GM12878 (cell line): ENCODE measurements around the gene KISS1.

ENCODE experiments used
- EZH2 ChIP-seq: IDR thresholded peaks from 2 replicates; pipeline ENCODE4 v1.6.1; 2012; ENCODE audit warnings: low read depth, mild to moderate bottlenecking, control low read depth, inconsistent platforms, low read length, borderline replicate concordance; ENCODE audit not compliant: control insufficient read depth
- FOS ChIP-seq: IDR thresholded peaks from 3 replicates; pipeline ENCODE4 v1.6.1; 2011; ENCODE audit warnings: borderline replicate concordance; ENCODE audit not compliant: insufficient read length; ENCODE audit errors: extremely low read depth
- POU2F2 ChIP-seq: IDR thresholded peaks from 3 replicates; pipeline ENCODE4 v1.6.1; 2011; ENCODE audit warnings: low read depth, mild to moderate bottlenecking, low read length, borderline replicate concordance
- SUZ12 ChIP-seq: fragments of 200-600 bp; sonication (generic); IDR thresholded peaks from one replicate; pipeline ENCODE4 v1.6.1; 2018; ENCODE audit warnings: antibody characterized with exemption, mild to moderate bottlenecking; ENCODE audit not compliant: unreplicated experiment
- TBL1XR1 ChIP-seq: IDR thresholded peaks from 2 replicates; pipeline ENCODE4 v1.6.1; 2012; ENCODE audit warnings: low read depth, low read length, improper control_type of control experiment

GRCh38 chr1:204178487-204179281, 17.6 kb downstream of the KISS1 start:
- no peak for TF ChIP-seq TBL1XR1
- no peak for TF ChIP-seq EZH2
- TF ChIP-seq FOS: no peak
- TF ChIP-seq POU2F2: no peak
- TF ChIP-seq SUZ12: no peak
